RPMI8226 (cell line): Measurements from ENCODE around the gene RAB5IF.
"Not testable (repeated sequence)": the region's sequence is repeated elsewhere in the genome, so short reads cannot be mapped to it uniquely, and the experiment has no call there.

Experiments
- DNase-seq: peaks from one replicate; pipeline ENCODE4 v3.0.0-alpha.2; 2015

RAB5IF gene, protein sequence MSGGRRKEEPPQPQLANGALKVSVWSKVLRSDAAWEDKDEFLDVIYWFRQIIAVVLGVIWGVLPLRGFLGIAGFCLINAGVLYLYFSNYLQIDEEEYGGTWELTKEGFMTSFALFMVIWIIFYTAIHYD

GRCh38 chr20:36605399-36606157, at the start of gene RAB5IF:
TSS of gene RAB5IF (plus strand) at chr20:36605779. CDS start at chr20:36605952, 173 bp downstream.
- DNase-seq = peak; percentile 99

GRCh38 chr20:36562724-36563123, 42.9 kb upstream of the RAB5IF start:
- DNase-seq = no peak

GRCh38 chr20:36563374-36563773, 42.2 kb upstream of the RAB5IF start:
- DNase-seq = no peak

DNA sequence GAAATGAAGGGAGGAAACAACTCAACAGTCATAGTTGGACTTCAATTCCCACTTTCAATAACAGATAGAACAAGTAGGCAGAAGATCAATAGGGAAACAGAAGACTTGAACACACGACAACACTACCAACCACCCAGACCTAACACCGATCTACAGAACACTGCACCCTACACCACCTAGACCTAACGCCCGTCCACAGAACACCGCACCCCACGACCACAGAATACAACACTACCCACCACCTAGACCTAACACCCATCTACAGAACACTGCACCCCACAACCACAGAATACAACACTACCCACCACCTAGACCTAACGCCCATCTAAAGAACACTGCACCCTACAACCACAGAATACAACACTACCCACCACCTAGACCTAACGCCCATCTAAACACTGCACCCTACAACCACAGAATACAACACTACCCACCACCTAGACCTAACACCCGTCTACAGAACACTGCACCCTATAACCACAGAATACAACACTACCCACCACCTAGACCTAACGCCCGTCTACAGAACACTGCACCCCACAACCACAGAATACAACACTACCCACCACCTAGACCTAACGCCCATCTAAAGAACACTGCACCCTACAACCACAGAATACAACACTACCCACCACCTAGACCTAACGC, 41.4 kb upstream of the RAB5IF start:
- not testable (repeated sequence) for DNase-seq

- not testable (repeated sequence) for DNase-seq
Measured at GRCh38 chr20:36564726-36565121, 40.9 kb upstream of the RAB5IF start.

- no peak for DNase-seq
Measured at GRCh38 chr20:36565520-36565919, 40.1 kb upstream of the RAB5IF start.

DNA sequence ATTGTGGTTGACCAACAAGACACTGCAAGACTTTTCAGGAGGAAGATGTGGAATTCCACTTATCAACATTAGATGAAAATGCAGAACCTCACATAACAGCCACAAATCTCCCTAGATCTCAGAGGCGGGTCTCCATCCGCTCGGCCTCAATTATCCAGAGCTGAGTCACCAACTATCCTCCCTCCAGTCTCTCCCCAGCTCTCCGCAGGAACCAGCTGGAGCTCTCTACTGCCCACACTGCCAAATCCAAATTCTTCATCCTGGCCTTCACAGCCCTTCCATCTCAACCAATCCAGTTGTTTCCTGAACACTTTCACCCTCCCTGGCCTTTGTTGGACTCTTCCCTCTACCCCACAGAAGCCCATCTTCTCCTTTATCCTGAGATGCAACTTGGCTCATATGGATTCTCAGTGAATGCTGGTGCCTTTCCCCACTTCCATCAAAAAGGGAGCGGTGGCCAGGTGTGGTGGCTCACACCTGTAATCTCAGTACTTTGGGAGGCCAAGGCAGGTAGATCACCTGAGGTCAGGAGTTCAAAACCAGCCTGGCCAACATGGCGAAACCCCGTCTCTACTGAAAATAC, 35.6 kb upstream of the RAB5IF start:
- no peak for DNase-seq

DNA sequence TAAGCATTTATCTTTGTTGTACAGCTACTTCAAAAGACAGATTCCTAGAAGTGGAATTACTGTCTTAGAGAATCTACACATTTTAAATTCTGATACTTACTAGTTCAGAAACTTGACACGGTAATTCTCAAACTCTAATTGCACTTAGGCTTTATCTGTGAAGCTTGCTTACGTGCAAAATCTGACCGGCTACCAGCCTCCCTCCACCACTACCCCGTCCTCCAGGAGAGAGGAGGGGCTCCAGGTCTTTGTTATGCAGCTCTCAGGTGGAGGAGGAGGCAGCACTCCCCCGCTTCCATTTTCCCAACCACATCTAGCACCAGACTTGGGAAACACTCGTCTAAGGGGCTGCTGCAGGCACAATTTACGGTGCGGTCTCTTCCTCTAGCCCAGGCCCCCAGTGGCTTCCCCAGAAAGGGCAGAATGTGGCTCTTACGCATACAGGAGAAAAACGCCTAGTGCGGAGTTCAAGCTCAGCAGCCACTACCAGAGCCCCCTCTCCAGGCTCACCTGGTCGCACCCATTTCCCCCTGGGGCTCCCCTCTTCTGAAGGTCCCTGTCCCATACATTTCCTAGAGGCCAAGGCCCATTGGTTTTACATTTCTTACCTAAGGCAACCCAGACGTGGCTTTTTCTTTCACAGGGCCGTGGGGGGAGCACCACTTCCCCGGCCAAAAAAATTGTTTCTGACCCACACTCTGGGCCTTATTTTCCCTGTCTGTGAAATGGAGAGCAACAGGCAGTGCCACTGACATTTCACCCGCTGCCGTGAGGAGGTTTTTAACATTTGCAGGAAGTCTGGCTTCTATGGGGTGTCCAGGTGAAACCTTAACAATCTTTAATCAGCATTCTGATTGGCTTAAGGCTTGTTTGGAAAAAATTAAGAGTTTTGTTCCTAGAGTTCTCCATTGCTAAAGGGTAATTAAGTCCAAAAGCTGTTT, 33.7 kb upstream of the RAB5IF start:
- no peak for DNase-seq

GRCh38 chr20:36572701-36573102, 32.9 kb upstream of the RAB5IF start:
- DNase-seq = peak; percentile 27

DNA sequence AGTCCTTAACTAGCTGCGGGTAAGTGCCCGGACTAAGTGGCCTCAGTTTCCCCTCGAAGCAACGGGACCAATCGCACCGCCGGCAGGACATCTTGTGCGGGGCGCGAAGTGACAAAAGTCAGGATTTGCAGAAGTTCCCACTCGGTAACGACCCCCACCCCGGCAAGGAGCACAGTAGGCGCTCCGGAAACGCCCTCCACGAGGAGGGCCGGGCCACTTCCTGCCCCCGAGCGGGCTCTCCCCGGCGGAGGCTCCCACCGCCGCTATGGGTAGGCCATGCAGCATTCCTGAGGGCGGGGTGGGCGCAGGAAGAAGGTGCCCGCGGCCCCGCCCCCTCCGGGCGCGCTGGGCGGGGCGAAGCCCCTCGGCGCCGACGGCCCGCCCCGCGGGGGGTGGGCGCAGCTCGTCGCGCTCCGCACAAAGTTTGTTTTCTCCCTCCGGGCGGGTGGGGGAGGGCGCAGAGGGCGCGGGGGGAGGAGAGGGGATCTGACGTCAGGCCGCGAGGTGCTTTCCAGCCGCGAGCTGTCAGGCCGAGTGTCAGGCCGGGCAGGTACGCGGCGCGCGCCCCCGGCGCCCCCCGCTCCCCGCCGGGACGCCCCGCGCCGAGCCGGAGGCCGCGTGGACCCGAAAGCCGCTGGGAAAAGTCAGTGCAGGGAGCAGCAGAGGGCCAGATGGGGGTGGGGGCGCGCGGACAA, 32.3 kb upstream of the RAB5IF start, which contains the start of gene TGIF2:
Gene TGIF2 (plus strand): TSS at position 495 of the 695 bp plus-strand sequence. CDS start 5,178 bp downstream, outside the sequence.
- DNase-seq = peak; percentile 88

- DNase-seq = peak; percentile 31
Measured at GRCh38 chr20:36573798-36574365, 31.7 kb upstream of the RAB5IF start.

DNA sequence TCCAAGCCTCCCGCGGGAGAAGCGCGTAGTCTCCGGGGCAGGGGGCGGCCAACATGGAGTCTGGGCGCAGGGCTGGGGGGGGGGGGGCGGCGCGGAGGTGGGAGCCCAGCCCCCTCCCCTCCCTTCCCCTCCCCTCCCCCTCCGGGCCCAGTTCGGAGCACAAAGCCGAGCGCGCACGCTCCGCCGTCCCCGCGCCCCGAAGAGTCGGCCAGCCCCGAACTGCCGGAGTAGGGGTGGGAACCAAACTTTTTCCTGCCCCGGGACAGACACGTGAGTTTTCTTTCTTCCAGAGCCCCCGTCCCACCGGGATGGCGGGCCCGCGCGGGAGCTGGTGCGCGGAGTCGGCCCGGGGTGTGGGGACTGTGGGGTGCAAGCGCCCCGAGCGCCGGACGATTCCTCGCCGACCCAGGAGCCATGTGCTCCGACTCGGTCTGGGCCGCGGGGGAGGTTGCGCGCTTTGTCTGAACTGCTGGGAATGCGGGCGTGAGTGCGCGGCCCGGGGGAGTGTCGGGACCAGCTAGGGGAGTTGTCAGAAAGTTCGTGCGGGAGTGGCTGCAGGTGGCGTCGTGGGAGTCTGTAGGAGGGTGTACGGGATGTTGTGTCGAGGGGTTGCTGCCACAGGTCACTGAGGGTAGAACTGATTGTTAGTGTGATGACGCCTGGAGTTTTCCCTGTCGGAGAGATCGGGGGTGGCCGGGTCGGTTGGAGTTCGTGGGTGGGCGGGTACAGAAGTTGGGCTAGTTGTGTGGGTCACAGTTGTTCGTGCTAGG, 31.0 kb upstream of the RAB5IF start:
- peak; percentile 59 for DNase-seq

DNA sequence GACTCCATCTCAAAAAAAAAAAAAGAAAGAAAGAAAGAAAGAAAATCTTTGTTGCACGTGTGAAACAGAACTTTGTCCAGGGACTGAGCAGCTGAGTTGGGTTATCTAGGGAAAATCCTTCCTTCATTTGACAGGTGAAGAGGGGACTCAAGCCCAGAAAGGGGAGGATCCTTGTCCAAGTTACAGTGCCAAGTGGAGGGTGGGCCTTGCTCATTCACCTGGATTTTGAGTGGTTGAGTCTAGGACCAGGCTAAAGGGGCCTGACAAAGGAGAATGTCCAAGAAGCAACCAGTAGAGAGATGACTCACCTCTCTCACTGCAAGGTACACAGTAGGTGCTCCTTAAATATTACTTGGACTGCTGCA, 29.5 kb upstream of the RAB5IF start:
- no peak for DNase-seq

DNA sequence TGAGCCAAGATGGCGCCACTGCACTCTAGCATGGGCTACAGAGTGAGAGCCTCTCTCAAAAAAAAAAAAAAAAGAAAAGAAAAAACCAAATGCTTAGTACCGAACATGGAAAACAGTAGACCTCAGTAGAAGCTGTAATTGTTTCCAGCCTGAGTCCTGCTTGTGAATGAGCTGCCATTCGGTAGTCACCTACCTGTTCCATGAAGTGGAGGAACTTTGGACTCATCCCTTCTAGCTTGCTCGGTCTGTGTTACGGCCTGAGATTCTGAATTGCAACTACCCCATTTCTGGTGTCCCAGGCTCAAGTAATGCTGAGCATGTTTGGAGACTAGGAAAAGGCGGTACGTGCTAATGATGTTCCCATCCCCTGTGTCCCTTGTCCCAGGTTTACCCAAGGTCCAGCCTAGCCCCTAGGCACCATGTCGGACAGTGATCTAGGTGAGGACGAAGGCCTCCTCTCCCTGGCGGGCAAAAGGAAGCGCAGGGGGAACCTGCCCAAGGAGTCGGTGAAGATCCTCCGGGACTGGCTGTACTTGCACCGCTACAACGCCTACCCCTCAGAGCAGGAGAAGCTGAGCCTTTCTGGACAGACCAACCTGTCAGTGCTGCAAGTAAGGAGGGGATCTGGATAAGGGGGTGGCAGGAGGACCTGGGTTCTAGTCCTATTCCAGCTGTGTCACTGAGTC, 27.1 kb upstream of the RAB5IF start:
- no peak for DNase-seq

DNA sequence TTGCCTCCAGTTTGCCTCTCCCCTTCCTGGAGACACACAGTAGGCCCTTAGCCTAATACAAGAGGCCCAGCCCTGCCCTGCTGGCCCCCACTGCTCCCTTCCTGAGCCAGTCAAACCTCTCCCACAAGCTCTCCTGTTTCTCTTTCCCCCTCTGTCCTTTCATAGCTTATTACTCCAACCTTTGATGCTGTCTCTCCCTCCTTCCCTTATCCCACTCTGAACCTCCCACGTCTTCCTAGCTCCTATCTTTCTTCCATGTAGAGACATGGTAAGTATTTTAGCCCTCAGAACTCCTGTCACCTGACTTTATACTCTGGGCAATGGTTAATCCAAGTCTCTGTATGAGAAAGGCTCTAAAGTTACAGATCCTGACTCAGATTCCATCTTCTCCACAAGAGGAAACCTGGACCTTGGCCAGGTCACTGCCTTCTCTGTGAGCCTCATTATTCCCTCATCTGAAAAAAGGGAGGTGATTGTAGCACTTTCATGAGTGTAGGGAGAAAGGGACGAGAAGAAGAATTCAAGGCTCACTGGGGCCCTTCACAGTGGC, 25.5 kb upstream of the RAB5IF start:
- DNase-seq = no peak

GRCh38 chr20:36582322-36582721, 23.3 kb upstream of the RAB5IF start:
- no peak for DNase-seq

DNA sequence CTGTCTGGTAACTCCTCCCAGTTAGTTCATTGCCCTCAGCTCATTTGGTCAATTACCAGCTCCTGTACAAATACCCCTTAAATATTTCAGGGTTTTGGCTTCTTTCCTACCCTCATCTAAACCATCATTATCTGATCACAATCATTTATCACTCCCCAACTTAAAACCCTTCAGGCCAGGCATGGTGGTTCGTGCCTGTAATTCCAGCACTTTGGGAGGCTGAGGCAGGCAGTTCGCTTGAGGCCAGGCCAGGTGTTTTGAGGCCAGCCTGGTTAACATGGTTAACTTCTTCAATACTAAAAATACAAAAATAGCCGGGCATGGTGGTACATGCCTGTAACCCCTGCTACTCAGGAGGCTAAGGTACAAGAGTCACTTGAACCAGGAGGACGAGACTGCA, 22.8 kb upstream of the RAB5IF start:
- DNase-seq = no peak

DNA sequence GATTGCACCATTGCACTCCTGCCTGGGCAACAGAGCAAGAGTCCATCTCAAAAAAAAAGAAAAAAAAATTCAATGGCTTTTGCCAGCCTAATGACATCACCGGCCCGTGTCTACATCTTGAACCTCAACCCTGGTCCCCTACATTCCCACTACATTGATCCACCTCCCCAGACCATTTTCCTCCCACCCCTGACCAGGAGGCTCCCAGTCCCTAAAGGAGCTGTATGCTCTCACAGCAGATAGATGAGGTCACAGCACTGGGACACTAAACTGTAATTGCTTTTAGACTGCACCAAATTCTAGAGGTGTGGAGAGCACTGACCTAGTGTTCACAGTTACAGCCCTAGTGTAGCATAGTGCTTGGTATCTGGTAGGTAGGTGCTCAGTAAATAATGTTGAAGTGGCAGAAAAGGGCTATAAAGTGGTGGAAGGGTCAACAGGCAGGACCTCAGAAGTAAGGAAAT, 21.5 kb upstream of the RAB5IF start:
- no peak for DNase-seq

DNA sequence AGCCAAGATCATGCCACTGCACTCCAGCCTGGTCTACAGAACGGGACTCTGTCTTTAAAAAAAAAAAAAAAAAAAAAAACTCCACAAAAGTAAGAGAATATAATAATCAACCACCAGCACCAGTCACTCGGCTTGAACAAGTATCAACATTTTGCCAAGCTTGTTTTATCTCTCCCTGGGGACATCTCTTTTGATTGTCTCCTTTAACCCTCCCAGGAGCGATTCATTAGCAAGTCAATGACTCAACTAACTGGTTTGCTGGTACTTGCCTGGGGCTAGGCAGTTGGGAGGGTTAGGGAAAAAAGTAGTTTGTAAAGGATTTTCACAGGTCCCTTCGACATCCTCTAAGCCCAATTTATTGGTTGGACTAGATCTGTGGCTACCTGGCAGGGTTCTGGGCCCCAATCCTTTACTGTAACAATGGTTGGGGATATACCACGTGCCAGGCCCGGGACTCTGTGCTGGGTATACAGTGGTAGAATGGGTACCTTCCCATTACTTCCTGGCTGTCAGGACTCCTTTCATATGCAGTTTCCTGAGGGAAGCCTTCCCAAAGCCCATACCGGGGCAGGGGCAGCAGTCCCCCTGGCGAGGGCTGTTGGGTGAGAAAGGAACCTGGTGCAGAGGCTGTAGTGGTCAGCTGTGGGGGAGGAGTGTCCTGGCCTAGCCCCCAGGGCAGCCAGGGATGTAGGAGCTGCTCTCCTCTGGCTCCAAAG, 20.0 kb upstream of the RAB5IF start:
- DNase-seq = no peak
